HepG2 (cell line): ENCODE data around the gene XXYLT1. TPM values are rescaled to one million over a fixed set of nuclear protein-coding genes. Genes with fewer than 3 reads are reported as not detected.

ENCODE experiments used
- ADNP ChIP-seq: sonication (generic); formaldehyde crosslinking; IDR thresholded peaks from 2 replicates; pipeline ENCODE4 v1.4.0; 2020; ENCODE audit warnings: missing genetic modification reagents
- DDIT3 ChIP-seq: sonication (generic); formaldehyde crosslinking; IDR thresholded peaks from 2 replicates; pipeline ENCODE4 v1.4.0; 2020; ENCODE audit warnings: mild to moderate bottlenecking, missing genetic modification reagents
- DZIP1 ChIP-seq: sonication (generic); formaldehyde crosslinking; IDR thresholded peaks from 2 replicates; pipeline ENCODE4 v1.5.0; 2020; ENCODE audit warnings: mild to moderate bottlenecking, missing genetic modification reagents
- E2F5 ChIP-seq: sonication (generic); formaldehyde crosslinking; conservative IDR thresholded peaks from 2 replicates; pipeline ENCODE4 v1.4.0; 2020; ENCODE audit warnings: missing genetic modification reagents
- ETV6 ChIP-seq: sonication (generic); formaldehyde crosslinking; conservative IDR thresholded peaks from 2 replicates; pipeline ENCODE4 v1.4.0; 2020; ENCODE audit warnings: missing genetic modification reagents
- FOXP1 ChIP-seq, 2 experiments: fragments of 450-650 bp in 1 of 2; IDR thresholded peaks; 2 replicates each; pipeline ENCODE4 v1.6.1; 2017 to 2018; ENCODE audit warnings: antibody characterized with exemption in 1 of 2
- HMG20A ChIP-seq: IDR thresholded peaks from 2 replicates; pipeline ENCODE4 v1.6.1; 2016; ENCODE audit warnings: borderline replicate concordance
- KAT7 ChIP-seq: IDR thresholded peaks from 2 replicates; pipeline ENCODE4 v1.6.1; 2018; ENCODE audit warnings: borderline replicate concordance, missing compliant biosample characterization
- KLF11 ChIP-seq: IDR thresholded peaks from 2 replicates; pipeline ENCODE4 v1.6.1; 2016; ENCODE audit warnings: missing compliant biosample characterization
- KMT2A ChIP-seq: sonication (generic); formaldehyde crosslinking; IDR thresholded peaks from 2 replicates; pipeline ENCODE4 v1.4.0; 2020; ENCODE audit warnings: missing genetic modification reagents
- NFE2L1 ChIP-seq: sonication (generic); formaldehyde crosslinking; IDR thresholded peaks from 2 replicates; pipeline ENCODE4 v1.4.0; 2020; ENCODE audit warnings: missing genetic modification reagents, mild to moderate bottlenecking, borderline replicate concordance
- RBAK ChIP-seq: sonication (generic); formaldehyde crosslinking; IDR thresholded peaks from 2 replicates; pipeline ENCODE4 v1.5.1; 2020; ENCODE audit warnings: mild to moderate bottlenecking, missing genetic modification reagents
- SIN3B ChIP-seq: fragments of 150-350 bp; IDR thresholded peaks from 2 replicates; pipeline ENCODE4 v1.6.1; 2014; ENCODE audit warnings: low read length
- TAF1 ChIP-seq: sonication (generic); formaldehyde crosslinking; IDR thresholded peaks from 2 replicates; pipeline ENCODE4 v1.4.0; 2020; ENCODE audit warnings: missing genetic modification reagents
- ZFP82 ChIP-seq: sonication (generic); formaldehyde crosslinking; IDR thresholded peaks from 2 replicates; pipeline ENCODE4 v1.5.1; 2020; ENCODE audit warnings: mild to moderate bottlenecking, missing genetic modification reagents, borderline replicate concordance
- ZNF253 ChIP-seq: sonication (generic); formaldehyde crosslinking; IDR thresholded peaks from 2 replicates; pipeline ENCODE4 v1.8.0; 2022; ENCODE audit warnings: mild to moderate bottlenecking, missing genetic modification reagents, borderline replicate concordance
- ZNF274 ChIP-seq: sonication (generic); formaldehyde crosslinking; IDR thresholded peaks from 2 replicates; pipeline ENCODE4 v1.5.1; 2020; ENCODE audit warnings: mild to moderate bottlenecking, missing genetic modification reagents
- ZNF329 ChIP-seq: sonication (generic); formaldehyde crosslinking; IDR thresholded peaks from 2 replicates; pipeline ENCODE4 v1.9.0; 2021; ENCODE audit warnings: low read depth, mild to moderate bottlenecking, missing genetic modification reagents
- ZNF562 ChIP-seq: sonication (generic); formaldehyde crosslinking; IDR thresholded peaks from 2 replicates; pipeline ENCODE4 v1.8.0; 2022; ENCODE audit warnings: missing genetic modification reagents, borderline replicate concordance
- ZNF609 ChIP-seq: sonication (generic); formaldehyde crosslinking; IDR thresholded peaks from 2 replicates; pipeline ENCODE4 v1.4.0; 2020; ENCODE audit warnings: mild to moderate bottlenecking, missing genetic modification reagents, borderline replicate concordance
- ZNF784 ChIP-seq: sonication (generic); formaldehyde crosslinking; IDR thresholded peaks from 2 replicates; pipeline ENCODE4 v1.5.1; 2020; ENCODE audit warnings: missing genetic modification reagents, mild to moderate bottlenecking, borderline replicate concordance
- polyA plus RNA-seq, 8 experiments: library from polyadenylated mRNA; depleted of rRNA in 3 of 8; stranded (reverse) in 7 of 8; unstranded in 1 of 8; fragments of >200 nt; fragmentation: Illumina TruSeq in 4 of 8; extraction: Trizol in 4 of 8; gene quantifications; 2 replicates each; pipeline versions ENCODE4 v1.2.1 to v1.2.3, GENCODE V29; 2011 to 2016; ENCODE audit warnings: low read depth in 4 of 8, missing spikeins in 1 of 8, mixed read lengths in 1 of 8; ENCODE audit not compliant: insufficient read depth in 1 of 8
- total RNA-seq, 5 experiments: library from RNA; depleted of rRNA; stranded (reverse); fragments of >200 nt; fragmentation: Illumina TruSeq; extraction: Trizol; gene quantifications; 2 replicates each; pipeline ENCODE4 v1.2.3, GENCODE V29; 2016; ENCODE audit warnings: low read depth in 1 of 5

XXYLT1 gene
- total and polyA plus RNA-seq, 2 of the 13 experiments (the other 11 are each of a cell fraction or from before 2014, with no cell fraction given), result 17.7 to 19.0 TPM

- TF ChIP-seq DZIP1 (no peak), ZNF609 (CRISPR knock-in tag) (peak; percentile 93), ADNP (no peak), SIN3B (no peak), ZNF562 (CRISPR knock-in tag) (no peak), NFE2L1 (CRISPR knock-in tag) (no peak), HMG20A (CRISPR knock-in tag) (peak; percentile 60; the same call in 1 of the 2 replicates), ZNF784 (CRISPR knock-in tag) (no peak), TAF1 (CRISPR knock-in tag) (no peak; the same call in 1 of the 2 replicates), ZNF329 (no peak), KAT7 (no peak), E2F5 (CRISPR knock-in tag) (no peak), RBAK (CRISPR knock-in tag) (no peak), ZNF274 (CRISPR knock-in tag) (peak; percentile 62; the same call in 1 of the 2 replicates), DDIT3 (CRISPR knock-in tag) (no peak), FOXP1 (IDR thresholded peaks at IDR 0.05) (0 out of 2 replicates have a peak, but pooled peaks have one; percentile 22), FOXP1 (CRISPR knock-in tag; IDR thresholded peaks at IDR 0.05) (peak; percentile 82), KLF11 (CRISPR knock-in tag) (no peak), KMT2A (CRISPR knock-in tag) (no peak), ETV6 (CRISPR knock-in tag) (0 out of 2 replicates have a peak, but pooled peaks have one; percentile 33), ZFP82 (no peak), ZNF253 (CRISPR knock-in tag) (no peak)
Observed at GRCh38 chr3:195160257-195160898, 110.6 kb downstream of the XXYLT1 start (continued).
